T1000 (cell line): ENCODE data around the gene SBSN.

Experiments used
- DNase-seq: peaks from one replicate; lab custom pipeline; 2025; ENCODE audit warnings: mixed read lengths; lab: John Stamatoyannopoulos, UW

Gene SBSN

GRCh38 chr19:35533822-35534392 lies 5.8 kb upstream of the SBSN start:
- no peak for DNase-seq

DNA sequence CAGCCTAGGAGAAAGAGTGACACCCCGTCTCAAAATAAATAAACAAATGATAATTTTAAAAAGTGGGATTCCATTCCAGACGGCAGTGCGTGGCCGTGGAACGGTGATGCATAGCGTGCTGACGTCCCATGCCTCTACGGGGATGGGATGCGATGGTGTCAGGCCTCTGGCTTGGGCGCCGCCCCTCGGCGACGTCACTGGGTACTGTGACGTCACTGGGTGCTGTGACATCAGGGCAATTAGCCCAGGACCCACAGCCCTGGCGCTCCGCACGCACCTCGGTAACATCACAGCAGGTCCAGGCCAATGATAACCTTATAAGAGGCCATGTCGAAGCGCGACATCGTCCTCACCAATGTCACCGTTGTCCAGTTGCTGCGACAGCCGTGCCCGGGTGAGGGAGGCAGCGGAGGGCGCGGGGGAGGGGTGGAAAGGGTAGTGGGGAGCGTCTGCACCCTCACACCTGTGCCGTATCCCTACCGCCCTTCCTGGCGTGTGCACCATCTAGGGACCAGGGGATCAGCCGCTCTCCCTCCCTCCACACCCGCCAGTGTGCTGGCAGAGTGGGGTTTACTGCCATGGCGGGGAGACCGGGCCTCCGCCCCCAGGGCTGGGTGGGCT lies 5.2 kb upstream of the SBSN start, which contains the start of gene GAPDHS:
Gene GAPDHS, plus strand, starts transcription at position 256 of the 621 bp plus-strand sequence. Its CDS starts 72 bp downstream, at position 328.
- no peak for DNase-seq

GRCh38 chr19:35531291-35531690 lies 3.2 kb upstream of the SBSN start:
- no peak for DNase-seq

- no peak for DNase-seq
These were observed 1.4 kb upstream of the SBSN start for GRCh38 chr19:35529241-35530218.

- DNase-seq: no peak
These were observed 2.2 kb downstream of the SBSN start for GRCh38 chr19:35525873-35526272.

DNA sequence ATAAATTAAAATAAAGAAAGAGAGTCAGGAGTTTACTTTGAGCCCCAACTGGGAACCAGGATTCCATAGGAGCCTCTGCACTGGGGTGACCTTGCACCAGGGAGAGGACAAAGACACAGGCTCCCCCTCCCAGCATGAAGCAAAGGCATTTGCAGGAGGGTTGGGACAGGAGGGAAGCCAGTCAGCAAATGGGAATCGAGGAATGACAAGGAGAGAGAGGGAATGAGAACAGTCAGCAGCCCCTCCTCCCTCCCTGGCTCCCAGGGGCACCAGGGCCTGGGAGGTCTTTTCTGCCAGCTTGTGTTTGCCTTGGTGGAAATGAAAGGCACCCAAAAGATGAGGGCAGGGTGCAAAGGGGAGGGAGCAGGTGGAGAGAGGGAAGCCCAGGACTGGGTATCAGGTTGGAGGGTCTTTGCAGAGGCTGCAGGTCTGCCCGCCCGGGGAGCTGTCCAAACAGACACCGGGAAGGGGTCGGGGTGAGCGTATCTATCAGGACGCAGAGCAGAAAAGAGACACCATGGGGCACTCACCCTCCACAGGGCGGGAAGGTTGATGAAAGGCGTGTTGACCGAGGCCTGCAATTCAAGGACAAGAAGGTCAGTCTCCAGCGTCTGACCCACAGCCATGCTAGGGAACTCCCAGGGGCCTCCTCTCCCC lies 3.8 kb downstream of the SBSN start:
- no peak for DNase-seq

- DNase-seq: no peak
These were observed 5.3 kb downstream of the SBSN start for GRCh38 chr19:35522745-35523327.

GRCh38 chr19:35521124-35521743 lies 6.9 kb downstream of the SBSN start:
- DNase-seq: no peak

- DNase-seq: no peak
These were observed 8.8 kb downstream of the SBSN start for GRCh38 chr19:35519291-35519690.

DNA sequence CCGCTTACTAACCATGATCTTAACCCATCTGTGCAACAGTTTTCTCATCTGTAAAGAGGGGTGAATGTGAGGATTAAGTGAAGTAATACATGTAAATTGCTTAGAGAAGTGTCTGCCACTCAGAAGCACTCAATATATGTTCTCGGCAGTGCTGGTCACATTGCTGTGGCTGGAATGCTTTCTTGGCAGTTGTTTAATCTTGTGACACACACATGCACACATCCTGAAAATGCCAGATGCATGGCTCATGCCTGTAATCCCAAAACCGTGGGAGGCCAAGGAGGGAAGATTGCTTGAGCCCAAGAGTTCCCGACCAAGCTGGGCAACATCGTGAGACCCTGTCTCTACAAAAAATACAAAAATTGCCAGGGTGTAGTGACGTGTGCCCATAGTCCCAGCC lies 9.8 kb downstream of the SBSN start:
- no peak for DNase-seq

DNA sequence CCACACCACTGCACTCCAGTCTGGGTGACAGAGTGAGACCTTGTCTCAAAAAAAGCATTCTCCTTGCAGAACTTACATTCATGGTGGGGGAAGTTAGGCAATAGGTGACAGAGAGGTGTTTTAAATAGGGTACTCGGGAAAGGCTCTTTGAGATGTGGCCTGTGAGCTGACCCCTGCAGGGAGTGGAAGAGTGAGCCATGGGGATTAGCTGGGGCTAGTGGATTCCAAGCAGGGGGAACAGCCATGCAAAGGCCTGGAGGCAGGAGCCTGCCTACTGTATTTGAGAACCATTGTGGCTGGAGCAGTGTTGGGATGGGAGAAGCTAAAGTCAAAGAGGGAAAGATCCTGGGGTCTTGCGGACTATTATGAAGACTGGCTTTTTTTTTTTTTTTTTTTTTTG lies 10.8 kb downstream of the SBSN start:
- DNase-seq: no peak

- DNase-seq: no peak
These were observed 11.8 kb downstream of the SBSN start for GRCh38 chr19:35516310-35516709.

DNA sequence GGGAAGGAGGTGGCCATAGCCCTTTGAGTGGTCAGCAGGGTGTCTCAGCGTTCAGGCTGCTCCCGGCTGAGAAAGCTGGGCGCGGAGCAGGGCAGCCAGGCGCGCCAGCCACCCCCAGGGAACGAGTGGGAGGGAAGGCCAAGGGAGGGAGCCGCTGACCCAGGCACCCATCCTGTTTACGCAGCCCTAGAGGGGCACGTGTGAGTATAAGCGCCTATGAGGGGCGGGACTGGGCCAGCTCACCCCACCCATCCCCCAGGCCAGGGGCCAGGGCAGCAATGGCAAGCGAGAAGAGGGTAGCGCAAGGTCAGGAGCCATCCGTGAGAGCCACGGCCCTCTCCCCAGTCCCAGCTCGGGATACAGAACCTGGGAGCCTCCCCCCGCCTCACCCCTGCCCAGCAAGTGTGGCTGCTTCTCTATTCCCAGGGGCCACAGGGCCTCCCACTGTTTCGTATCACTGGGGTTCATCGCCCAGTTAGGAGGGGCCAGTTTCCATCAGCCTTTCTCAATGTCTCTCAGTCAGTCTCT lies 13.8 kb downstream of the SBSN start:
- DNase-seq: no peak

GRCh38 chr19:35513628-35514281 lies 14.4 kb downstream of the SBSN start, which contains the start of gene DMKN:
Gene DMKN (minus strand): TSS chr19:35513649. CDS start chr19:35513475, 174 bp downstream.
- no peak for DNase-seq

DNA sequence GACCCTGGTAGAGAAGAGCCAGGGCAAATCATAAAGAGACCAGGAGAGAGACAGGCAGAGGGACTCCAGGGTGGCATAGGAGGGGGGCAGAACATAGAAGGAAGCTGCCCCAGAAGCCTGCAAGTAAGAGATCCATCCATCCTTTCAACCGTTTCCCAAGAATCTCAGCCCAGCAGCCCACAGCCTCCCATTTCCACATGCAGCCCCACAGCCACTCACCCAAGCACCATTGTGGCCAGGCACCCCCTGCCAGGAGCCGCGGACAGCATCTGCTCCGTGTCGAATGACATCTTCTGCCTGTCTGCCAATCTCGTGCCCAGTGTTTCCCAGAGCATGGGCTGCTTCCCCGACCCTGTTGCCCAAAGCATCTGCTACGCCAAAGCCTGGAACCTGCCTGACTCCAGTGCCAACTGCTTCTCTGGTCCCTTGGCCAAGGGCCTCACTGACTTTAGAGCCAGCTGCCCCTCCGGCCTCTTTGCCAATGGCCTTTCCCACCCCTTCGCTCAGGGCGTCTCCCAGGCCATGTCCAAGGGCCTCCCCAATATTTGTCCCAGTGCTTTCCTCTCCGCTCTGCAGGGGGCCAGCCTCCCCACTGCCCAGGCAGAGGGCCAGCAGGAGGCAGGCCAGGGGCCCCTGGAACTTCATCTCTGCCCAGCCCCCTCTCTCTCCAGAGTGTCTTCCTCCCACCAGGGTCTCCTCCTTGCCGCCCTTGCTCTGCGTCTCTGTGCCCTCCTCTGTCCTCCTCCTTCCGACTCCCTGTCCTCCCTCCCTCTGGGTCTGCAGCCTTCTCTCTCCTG lies 15.1 kb downstream of the SBSN start:
- DNase-seq: no peak

GRCh38 chr19:35511337-35511736 lies 16.8 kb downstream of the SBSN start:
- no peak for DNase-seq

DNA sequence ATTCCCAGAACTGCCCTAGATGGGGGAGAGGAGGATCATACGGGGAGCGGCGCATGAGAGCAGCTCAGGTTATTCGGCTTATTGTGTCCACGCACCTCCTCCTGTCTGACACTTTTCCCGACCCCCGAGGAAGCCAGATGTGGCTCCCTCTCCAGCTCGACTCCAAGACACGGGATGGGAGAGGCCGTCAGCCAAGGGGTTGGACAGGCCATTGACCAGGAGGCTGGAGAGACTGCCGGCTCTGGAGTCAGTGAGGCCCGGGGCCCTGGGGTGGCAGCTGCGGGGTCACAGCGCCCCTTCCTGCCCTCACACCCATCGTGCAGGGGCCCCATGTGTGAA lies 17.5 kb downstream of the SBSN start:
- DNase-seq: no peak

GRCh38 chr19:35509861-35510625 lies 18.1 kb downstream of the SBSN start:
- no peak for DNase-seq

- DNase-seq: no peak
These were observed 19.0 kb downstream of the SBSN start for GRCh38 chr19:35509018-35509652.
